Hepatocyte (in vitro differentiated cells): Measurements from ENCODE around the gene RNASE4. TPM values are rescaled to one million over a fixed set of nuclear protein-coding genes. Genes with fewer than 3 reads are reported as not detected.

Experiments
- DNase-seq: peaks from one replicate; pipeline ENCODE4 v3.0.0-alpha.2; 2016; ENCODE audit warnings: low spot score
- H2AFZ ChIP-seq: fragments of 200-600 bp; sonication (generic); 2 replicates; pipeline ENCODE4 v1.6.0; 2016; ENCODE audit warnings: antibody characterized with exemption, mild to moderate bottlenecking
- H3K27ac ChIP-seq: fragments of 200-600 bp; sonication (generic); 2 replicates; pipeline ENCODE4 v1.5.1; 2016; ENCODE audit warnings: mild to moderate bottlenecking
- H3K27me3 ChIP-seq: fragments of 200-600 bp; sonication (generic); 2 replicates; pipeline ENCODE4 v1.6.1; 2016
- H3K36me3 ChIP-seq: fragments of 200-600 bp; sonication (generic); replicated peaks from 2 replicates; pipeline ENCODE4 v1.5.1; 2016; ENCODE audit warnings: low read depth; ENCODE audit not compliant: insufficient read depth
- H3K4me1 ChIP-seq: fragments of 200-600 bp; sonication (generic); 2 replicates; pipeline ENCODE4 v1.5.1; 2016; ENCODE audit warnings: mild to moderate bottlenecking, moderate library complexity; ENCODE audit not compliant: insufficient read depth
- H3K4me2 ChIP-seq: fragments of 200-600 bp; sonication (generic); 2 replicates; pipeline ENCODE4 v1.6.0; 2016
- H3K4me3 ChIP-seq: fragments of 200-600 bp; sonication (generic); 2 replicates; pipeline ENCODE4 v1.5.1; 2016; ENCODE audit warnings: mild to moderate bottlenecking
- H3K79me2 ChIP-seq: fragments of 200-600 bp; sonication (generic); 2 replicates; pipeline ENCODE4 v1.6.0; 2017; ENCODE audit warnings: mild to moderate bottlenecking
- H3K9me2 ChIP-seq: fragments of 200-600 bp; sonication (generic); replicated peaks from 2 replicates; pipeline ENCODE4 v1.6.0; 2017; ENCODE audit warnings: mild to moderate bottlenecking; ENCODE audit not compliant: insufficient read depth
- H3K9me3 ChIP-seq: fragments of 200-600 bp; sonication (generic); 2 replicates; pipeline ENCODE4 v1.5.1; 2016; ENCODE audit warnings: low read depth, mild to moderate bottlenecking
- H4K20me1 ChIP-seq: fragments of 200-600 bp; sonication (generic); 2 replicates; pipeline ENCODE4 v1.6.0; 2016; ENCODE audit warnings: mild to moderate bottlenecking; ENCODE audit not compliant: insufficient read depth, poor library complexity, severe bottlenecking
- EZH2 ChIP-seq: fragments of 200-600 bp; sonication (generic); IDR thresholded peaks from 2 replicates; pipeline ENCODE4 v1.6.1; 2016; ENCODE audit warnings: antibody characterized with exemption, mild to moderate bottlenecking, borderline replicate concordance
- EZH2phosphoT487 ChIP-seq: fragments of 200-600 bp; sonication (generic); IDR thresholded peaks from one replicate; pipeline ENCODE4 v1.6.1; 2018; ENCODE audit warnings: antibody characterized with exemption, mild to moderate bottlenecking, low read depth, moderate library complexity; ENCODE audit not compliant: unreplicated experiment, severe bottlenecking
- WGBS: methylation state at CpG from one replicate; pipeline ENCODE4 v1.1.6; 2016; ENCODE audit warnings: low lambda C conversion rate; ENCODE audit errors: missing lambda C conversion rate; 5-methylcytosine and 5-hydroxymethylcytosine counted together
- polyA plus RNA-seq: library from polyadenylated mRNA; unstranded; fragments of >200 nt; fragmentation: Nextera tagmentation; extraction: Ambion mirVana; gene quantifications from 2 replicates; pipeline ENCODE4 v1.2.1, GENCODE V29; 2016
- total RNA-seq: library from RNA; depleted of rRNA; stranded (reverse); fragments of >200 nt; gene quantifications from 2 replicates; pipeline ENCODE4 v1.2.3, GENCODE V29; 2014
- TF ChIP-seq, protein P1 (sequence below): fragments of 200-600 bp; sonication (generic); IDR thresholded peaks from 2 replicates; pipeline ENCODE4 v1.5.1; 2016; ENCODE audit warnings: antibody characterized with exemption, mild to moderate bottlenecking; ENCODE audit not compliant: poor library complexity

RNASE4 gene
- total and polyA plus RNA-seq, 2 experiments from 2014 or later, result 44.5 to 96.2 TPM

DNA sequence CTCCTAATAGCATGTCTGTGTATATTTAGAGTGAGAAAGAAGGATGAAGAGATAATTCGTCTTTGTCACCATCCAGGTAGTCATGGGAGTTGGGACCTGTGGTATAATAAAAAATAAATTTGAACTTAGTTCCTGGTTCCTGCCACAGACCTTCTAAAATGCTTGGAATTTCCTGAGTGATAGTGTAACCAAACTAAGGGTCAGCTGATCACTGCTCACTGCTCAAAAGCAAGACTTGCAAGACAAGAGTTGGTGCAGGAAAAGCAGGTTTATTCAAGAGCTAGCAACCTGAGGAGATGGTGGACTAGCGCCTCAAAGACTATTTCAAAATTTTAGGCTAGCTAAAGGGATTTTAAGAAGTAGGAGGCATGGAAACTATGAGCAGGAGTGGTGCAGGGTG, 23.3 kb downstream of the RNASE4 start:
- 80% methylated on average over 2 of the region's 2 CpGs for WGBS
- TF ChIP-seq, protein P1, sequence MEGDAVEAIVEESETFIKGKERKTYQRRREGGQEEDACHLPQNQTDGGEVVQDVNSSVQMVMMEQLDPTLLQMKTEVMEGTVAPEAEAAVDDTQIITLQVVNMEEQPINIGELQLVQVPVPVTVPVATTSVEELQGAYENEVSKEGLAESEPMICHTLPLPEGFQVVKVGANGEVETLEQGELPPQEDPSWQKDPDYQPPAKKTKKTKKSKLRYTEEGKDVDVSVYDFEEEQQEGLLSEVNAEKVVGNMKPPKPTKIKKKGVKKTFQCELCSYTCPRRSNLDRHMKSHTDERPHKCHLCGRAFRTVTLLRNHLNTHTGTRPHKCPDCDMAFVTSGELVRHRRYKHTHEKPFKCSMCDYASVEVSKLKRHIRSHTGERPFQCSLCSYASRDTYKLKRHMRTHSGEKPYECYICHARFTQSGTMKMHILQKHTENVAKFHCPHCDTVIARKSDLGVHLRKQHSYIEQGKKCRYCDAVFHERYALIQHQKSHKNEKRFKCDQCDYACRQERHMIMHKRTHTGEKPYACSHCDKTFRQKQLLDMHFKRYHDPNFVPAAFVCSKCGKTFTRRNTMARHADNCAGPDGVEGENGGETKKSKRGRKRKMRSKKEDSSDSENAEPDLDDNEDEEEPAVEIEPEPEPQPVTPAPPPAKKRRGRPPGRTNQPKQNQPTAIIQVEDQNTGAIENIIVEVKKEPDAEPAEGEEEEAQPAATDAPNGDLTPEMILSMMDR, result no peak
- TF ChIP-seq EZH2, result no peak
- Histone ChIP-seq H3K4me2 (no peak overlapping the region), H3K9me2 (no peaks in the 10 kb centered on the region), H3K79me2 (no peaks in the 10 kb centered on the region), H3K36me3 (no peaks in the 10 kb centered on the region), H4K20me1 (no peaks in the 10 kb centered on the region), H3K4me1 (no peaks in the 10 kb centered on the region), H2AFZ (no peak overlapping the region), H3K27me3 (no peaks in the 10 kb centered on the region), H3K4me3 (no peak overlapping the region), H3K27ac (peak overlapping the region; percentile 85), H3K9me3 (no peaks in the 10 kb centered on the region)
- DNase-seq, result peak; percentile 46

- TF ChIP-seq, protein P1, result no peak
- no peak for TF ChIP-seq EZH2
- TF ChIP-seq EZH2phosphoT487, result no peak
- no peak for DNase-seq
Measured at GRCh38 chr14:20711261-20711660, 26.9 kb downstream of the RNASE4 start.

DNA sequence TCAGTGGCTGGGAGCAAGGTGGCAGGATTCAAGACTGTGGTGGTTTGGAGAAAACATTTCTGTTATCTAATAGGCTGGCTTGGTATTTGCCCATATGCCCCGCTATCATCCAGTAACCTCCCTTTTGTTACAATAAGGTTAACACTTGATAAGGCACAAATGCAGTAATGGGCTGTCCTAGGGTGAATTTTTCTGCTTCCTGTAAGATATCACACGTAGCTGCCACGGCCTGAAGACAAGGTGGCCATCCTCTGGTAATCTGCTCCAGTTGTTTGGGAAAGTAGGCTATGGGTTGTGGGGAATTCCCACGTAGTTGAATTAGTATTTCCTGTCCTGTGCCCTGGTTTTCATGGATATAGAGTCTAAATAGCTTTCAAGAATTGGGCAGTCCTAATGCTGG, 27.3 kb downstream of the RNASE4 start:
- H3K4me1 ChIP-seq, result no peaks in the 10 kb centered on the region
- H3K27me3 ChIP-seq, result no peaks in the 10 kb centered on the region
- no peak overlapping the region for H2AFZ ChIP-seq
- no peaks in the 10 kb centered on the region for H3K36me3 ChIP-seq
- no peak for DNase-seq
- TF ChIP-seq EZH2, result no peak
- TF ChIP-seq, protein P1, result no peak
- no peak for TF ChIP-seq EZH2phosphoT487
- no peak overlapping the region for H3K4me3 ChIP-seq
- H3K4me2 ChIP-seq, result no peak overlapping the region
- H3K9me3 ChIP-seq, result no peaks in the 10 kb centered on the region
- H4K20me1 ChIP-seq, result no peaks in the 10 kb centered on the region
- H3K27ac ChIP-seq, result no peak overlapping the region
- H3K79me2 ChIP-seq, result no peaks in the 10 kb centered on the region
- H3K9me2 ChIP-seq, result no peaks in the 10 kb centered on the region
- WGBS, result 40% methylated on average over 4 of the region's 4 CpGs

More at GRCh38 chr14:20711261-20711660, 26.9 kb downstream of the RNASE4 start:
- no peaks in the 10 kb centered on the region for H3K9me3 ChIP-seq
- H3K4me3 ChIP-seq, result no peak overlapping the region
- H4K20me1 ChIP-seq, result no peaks in the 10 kb centered on the region
- no peaks in the 10 kb centered on the region for H3K9me2 ChIP-seq
- no peaks in the 10 kb centered on the region for H3K36me3 ChIP-seq
- H2AFZ ChIP-seq, result no peak overlapping the region
- no peak overlapping the region for H3K4me2 ChIP-seq
- no peaks in the 10 kb centered on the region for H3K27me3 ChIP-seq
- no peaks in the 10 kb centered on the region for H3K79me2 ChIP-seq
- no peak overlapping the region for H3K27ac ChIP-seq
- no peaks in the 10 kb centered on the region for H3K4me1 ChIP-seq
- WGBS, result 63% methylated on average over 4 of the region's 4 CpGs

- H2AFZ ChIP-seq, result no peak overlapping the region
- H3K36me3 ChIP-seq, result no peaks in the 10 kb centered on the region
- WGBS, result 41% methylated on average over 2 of the region's 2 CpGs
- H3K4me3 ChIP-seq, result no peak overlapping the region
- H3K79me2 ChIP-seq, result no peaks in the 10 kb centered on the region
- no peak for DNase-seq
- no peaks in the 10 kb centered on the region for H3K27me3 ChIP-seq
- no peaks in the 10 kb centered on the region for H3K9me3 ChIP-seq
- H4K20me1 ChIP-seq, result no peaks in the 10 kb centered on the region
- H3K4me1 ChIP-seq, result no peaks in the 10 kb centered on the region
- TF ChIP-seq, protein P1, result no peak
- TF ChIP-seq EZH2phosphoT487 (no peak), EZH2 (no peak)
- H3K4me2 ChIP-seq, result no peak overlapping the region
- no peak overlapping the region for H3K27ac ChIP-seq
- H3K9me2 ChIP-seq, result no peaks in the 10 kb centered on the region
Measured at GRCh38 chr14:20712904-20713303, 28.5 kb downstream of the RNASE4 start.
